Fibroblast of lung (primary cell): ENCODE data around the gene TOMM70. TPM values are rescaled to one million over a fixed set of nuclear protein-coding genes. Genes with fewer than 3 reads are reported as not detected.
A peak's percentile ranks its signal among the peaks of the same experiment; 100 is the strongest.

ENCODE experiments used
- DNase-seq, 2 donors: peaks; one replicate each; pipeline versions ENCODE4 v3.0.0 to v3.0.0-alpha.2; 2010; ENCODE audit warnings: low read depth in 2 of 2
- H2AFZ ChIP-seq: 2 replicates; pipeline ENCODE4 v1.5.1; 2012; ENCODE audit warnings: low read length, control low read depth, inconsistent platforms
- H3K27ac ChIP-seq: 2 replicates; pipeline ENCODE4 v1.5.1; 2011; ENCODE audit warnings: low read length, control low read depth; ENCODE audit not compliant: insufficient read depth
- H3K27me3 ChIP-seq: 2 replicates; pipeline ENCODE4 v1.5.1; 2011; ENCODE audit warnings: mild to moderate bottlenecking, low read length; ENCODE audit not compliant: control insufficient read depth, insufficient read depth
- H3K36me3 ChIP-seq: 2 replicates; pipeline ENCODE4 v1.5.1; 2011; ENCODE audit warnings: low read length; ENCODE audit not compliant: control insufficient read depth, insufficient read depth
- H3K4me1 ChIP-seq: 2 replicates; pipeline ENCODE4 v1.5.1; 2011; ENCODE audit warnings: low read length; ENCODE audit not compliant: control insufficient read depth, insufficient read depth; ENCODE audit errors: extremely low read depth
- H3K4me2 ChIP-seq: 2 replicates; pipeline ENCODE4 v1.5.1; 2011; ENCODE audit warnings: low read length, control low read depth; ENCODE audit not compliant: insufficient read depth; ENCODE audit errors: extremely low read depth
- H3K4me3 ChIP-seq, 4 experiments: fragments of 200-600 bp in 1 of 4; sonication (generic) in 1 of 4; replicated peaks in 1 of 4; 2 replicates each; pipeline ENCODE4 v1.5.1; 2011 to 2016; ENCODE audit warnings: low read length in 4 of 4, low read depth in 3 of 4, mild to moderate bottlenecking in 3 of 4, control low read depth in 2 of 4, inconsistent platforms in 1 of 4, mixed read lengths in 1 of 4; ENCODE audit not compliant: insufficient read depth in 1 of 4; ENCODE audit errors: control extremely low read depth in 1 of 4
- H3K79me2 ChIP-seq: 2 replicates; pipeline ENCODE4 v1.5.1; 2012; ENCODE audit warnings: mild to moderate bottlenecking, low read length, inconsistent platforms; ENCODE audit not compliant: control insufficient read depth, insufficient read depth
- H3K9ac ChIP-seq: 2 replicates; pipeline ENCODE4 v1.5.1; 2011; ENCODE audit warnings: mild to moderate bottlenecking, low read length, control low read depth; ENCODE audit not compliant: insufficient read depth
- H3K9me3 ChIP-seq: 2 replicates; pipeline ENCODE4 v1.5.1; 2012; ENCODE audit warnings: low read depth, low read length; ENCODE audit not compliant: control insufficient read depth, insufficient read depth
- H4K20me1 ChIP-seq: 2 replicates; pipeline ENCODE4 v1.5.1; 2011; ENCODE audit warnings: low read length; ENCODE audit not compliant: control insufficient read depth, insufficient read depth; ENCODE audit errors: extremely low read depth
- CTCF ChIP-seq, 2 donors: IDR thresholded peaks in 1 of 2; conservative IDR thresholded peaks in 1 of 2; 1 replicate in 1 of 2; 2 replicates in 1 of 2; pipeline ENCODE4 v1.5.1; 2011 to 2012; ENCODE audit warnings: low read length in 2 of 2, control low read depth in 1 of 2, inconsistent platforms in 1 of 2, low read depth in 1 of 2, mild to moderate bottlenecking in 1 of 2
- EZH2 ChIP-seq: IDR thresholded peaks from 2 replicates; pipeline ENCODE4 v1.5.1; 2012; ENCODE audit warnings: low read length, control low read depth, mild to moderate bottlenecking; ENCODE audit errors: missing control alignments
- polyA plus RNA-seq, 2 donors: library from polyadenylated mRNA; depleted of rRNA in 1 of 2; stranded (reverse) in 1 of 2; unstranded in 1 of 2; fragments of >200 nt; gene quantifications; 2 replicates each; pipeline ENCODE4 v1.2.1, GENCODE V29; 2011 to 2012; ENCODE audit warnings: missing spikeins in 1 of 2
- total RNA-seq: library from RNA; depleted of rRNA; stranded (reverse); fragments of >200 nt; gene quantifications from 2 replicates; pipeline ENCODE4 v1.2.1, GENCODE V29; 2014

Gene TOMM70
- total and polyA plus RNA-seq, 2 donors (not counting 1 experiment from before 2014, with no cell fraction given), result 41.8 to 56.1 TPM

DNA sequence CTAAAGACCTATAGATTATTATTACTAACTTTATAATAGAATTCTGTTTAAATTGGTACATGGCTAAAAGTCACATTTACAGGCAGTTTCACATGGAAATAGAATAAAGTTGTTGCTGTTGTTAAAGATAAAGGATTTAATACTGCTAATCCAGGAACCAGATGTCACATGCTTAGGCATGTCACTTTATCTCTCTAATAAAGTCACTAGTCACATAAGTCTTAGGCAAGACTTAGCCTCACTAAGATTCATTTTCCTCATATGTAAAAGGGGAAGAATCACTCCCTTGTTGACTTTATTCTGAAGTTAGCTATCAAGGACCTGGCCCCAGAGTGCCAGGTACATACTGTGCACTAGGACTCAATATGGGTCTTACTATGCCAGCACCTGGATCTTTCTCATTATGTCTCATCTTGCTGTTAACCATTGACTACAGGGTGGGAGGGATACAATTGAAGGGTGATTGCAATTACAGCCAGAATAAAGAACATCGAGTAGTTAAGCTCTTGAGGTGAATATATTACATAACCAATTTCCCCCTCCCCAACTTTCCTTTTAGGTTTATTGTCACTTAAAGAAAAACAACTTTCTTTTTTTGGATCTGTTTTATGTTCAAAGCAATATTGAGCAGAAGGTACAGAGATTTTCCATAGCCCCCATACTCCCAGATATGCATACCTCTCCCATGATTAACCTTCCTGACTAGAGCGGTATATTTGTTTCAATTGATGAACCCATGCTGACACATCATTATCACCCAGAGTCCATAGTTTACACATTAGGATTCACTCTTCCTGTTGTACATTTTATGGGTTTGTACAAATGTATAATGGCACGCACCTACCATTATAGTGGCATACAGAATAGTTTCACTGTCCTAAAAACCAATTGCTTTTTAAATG is 37.1 kb upstream of the TOMM70 start:
- Histone ChIP-seq H3K36me3 (no peaks in the 10 kb centered on the region), H3K9ac (no peak overlapping the region), H2AFZ (no peak overlapping the region), H3K79me2 (no peaks in the 10 kb centered on the region), H3K4me3 (no peak overlapping the region), H3K4me1 (no peaks in the 10 kb centered on the region), H3K27ac (no peak overlapping the region), H3K27me3 (no peaks in the 10 kb centered on the region), H3K9me3 (no peaks in the 10 kb centered on the region), H3K4me2 (no peak overlapping the region), H4K20me1 (no peaks in the 10 kb centered on the region)
- no peak for DNase-seq
- TF ChIP-seq EZH2, result no peak
- no peak for TF ChIP-seq CTCF (conservative IDR thresholded peaks at IDR 0.05 in 1 of 2, IDR thresholded peaks at IDR 0.05 in 1 of 2; ENCODE audit: low read depth in 1 of 2, low read length in 2 of 2)

GRCh38 chr3:100436951-100437350 is 36.1 kb upstream of the TOMM70 start:
- Histone ChIP-seq H2AFZ (no peak overlapping the region), H4K20me1 (no peaks in the 10 kb centered on the region), H3K9me3 (no peaks in the 10 kb centered on the region), H3K27ac (no peak overlapping the region), H3K4me2 (no peak overlapping the region), H3K4me1 (no peaks in the 10 kb centered on the region), H3K9ac (no peak overlapping the region), H3K79me2 (no peaks in the 10 kb centered on the region), H3K27me3 (no peaks in the 10 kb centered on the region), H3K4me3 (no peak overlapping the region), H3K36me3 (no peaks in the 10 kb centered on the region)
- peak in 1 of 2 donors; percentile 16 for DNase-seq
- TF ChIP-seq EZH2 (no peak), CTCF (conservative IDR thresholded peaks at IDR 0.05 in 1 of 2, IDR thresholded peaks at IDR 0.05 in 1 of 2; ENCODE audit: low read depth in 1 of 2, low read length in 2 of 2) (no peak)

DNA sequence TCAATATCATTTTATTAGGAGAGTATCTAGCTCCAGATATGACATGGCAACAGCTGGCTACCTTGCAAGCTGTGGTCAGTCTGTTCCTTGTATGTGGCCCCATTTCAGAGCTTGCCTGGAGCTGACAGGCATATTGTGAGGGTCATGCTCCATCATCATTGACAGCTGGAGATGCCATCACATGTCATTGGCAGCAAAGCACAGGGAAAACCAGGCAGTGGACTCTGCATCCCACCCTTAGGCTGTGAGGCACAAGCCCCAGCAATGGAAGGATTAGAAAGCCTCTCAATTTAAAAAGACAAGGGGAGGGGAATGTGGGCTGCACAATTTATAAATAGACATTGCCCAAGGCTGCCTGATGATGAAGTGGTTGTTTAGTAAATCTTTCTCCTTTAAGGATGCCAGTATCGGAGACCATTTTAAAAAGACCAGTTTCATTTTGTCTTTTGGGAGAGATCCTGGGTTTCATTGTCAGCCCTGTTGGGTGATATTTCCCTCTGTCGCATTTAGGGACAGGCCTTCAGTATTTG is 28.4 kb upstream of the TOMM70 start:
- no peaks in the 10 kb centered on the region for H3K9me3 ChIP-seq
- H3K79me2 ChIP-seq, result no peaks in the 10 kb centered on the region
- H3K9ac ChIP-seq, result no peak overlapping the region
- H3K4me1 ChIP-seq, result no peaks in the 10 kb centered on the region
- DNase-seq, result no peak
- H3K4me2 ChIP-seq, result peak overlapping the region; percentile 40
- no peaks in the 10 kb centered on the region for H4K20me1 ChIP-seq
- peak overlapping the region; percentile 52 for H2AFZ ChIP-seq
- H3K27ac ChIP-seq, result no peak overlapping the region
- peak overlapping the region in 1 of 4 experiments; percentile 27 for H3K4me3 ChIP-seq
- H3K36me3 ChIP-seq, result no peaks in the 10 kb centered on the region
- no peak for TF ChIP-seq CTCF (conservative IDR thresholded peaks at IDR 0.05 in 1 of 2, IDR thresholded peaks at IDR 0.05 in 1 of 2; ENCODE audit: low read depth in 1 of 2, low read length in 2 of 2)
- no peak for TF ChIP-seq EZH2
- no peaks in the 10 kb centered on the region for H3K27me3 ChIP-seq
